Ishikawa (cell line): ENCODE data around the gene RAPGEF6.

Experiments used
- CEBPB ChIP-seq: IDR thresholded peaks from 2 replicates; pipeline ENCODE4 v1.6.1; 2012
- CREB1 ChIP-seq: IDR thresholded peaks from 2 replicates; pipeline ENCODE4 v1.6.1; 2012; ENCODE audit warnings: low read depth
- EGR1 ChIP-seq: IDR thresholded peaks from 2 replicates; pipeline ENCODE4 v1.6.1; 2012
- EP300 ChIP-seq: IDR thresholded peaks from 2 replicates; pipeline ENCODE4 v1.6.1; 2012; ENCODE audit warnings: borderline replicate concordance
- FOXM1 ChIP-seq: IDR thresholded peaks from 2 replicates; pipeline ENCODE4 v1.6.1; 2012; ENCODE audit warnings: low read depth, borderline replicate concordance
- MAX ChIP-seq: IDR thresholded peaks from 2 replicates; pipeline ENCODE4 v1.6.1; 2012
- NFIC ChIP-seq: IDR thresholded peaks from 2 replicates; pipeline ENCODE4 v1.6.1; 2012
- RAD21 ChIP-seq: IDR thresholded peaks from 2 replicates; pipeline ENCODE4 v1.6.1; 2012; ENCODE audit warnings: low read depth
- TAF1 ChIP-seq: IDR thresholded peaks from 2 replicates; pipeline ENCODE4 v1.6.1; 2012; ENCODE audit warnings: low read depth, mild to moderate bottlenecking
- TCF12 ChIP-seq: IDR thresholded peaks from 2 replicates; pipeline ENCODE4 v1.6.1; 2012; ENCODE audit warnings: low read depth
- TEAD4 ChIP-seq: IDR thresholded peaks from 2 replicates; pipeline ENCODE4 v1.6.1; 2012
- YY1 ChIP-seq: IDR thresholded peaks from 2 replicates; pipeline ENCODE4 v1.6.1; 2012; ENCODE audit warnings: low read depth
- ZBTB7A ChIP-seq: IDR thresholded peaks from 2 replicates; pipeline ENCODE4 v1.6.1; 2012; ENCODE audit warnings: low read depth
- TF ChIP-seq, protein P1 (sequence below): IDR thresholded peaks from 2 replicates; pipeline ENCODE4 v1.6.1; 2012; ENCODE audit warnings: low read depth, mild to moderate bottlenecking
- TF ChIP-seq, protein P2 (sequence below): IDR thresholded peaks from 2 replicates; pipeline ENCODE4 v1.6.1; 2012

The RAPGEF6 gene

GRCh38 chr5:131640043-131640856 is 5.2 kb upstream of the RAPGEF6 start:
- TF ChIP-seq, protein P1, sequence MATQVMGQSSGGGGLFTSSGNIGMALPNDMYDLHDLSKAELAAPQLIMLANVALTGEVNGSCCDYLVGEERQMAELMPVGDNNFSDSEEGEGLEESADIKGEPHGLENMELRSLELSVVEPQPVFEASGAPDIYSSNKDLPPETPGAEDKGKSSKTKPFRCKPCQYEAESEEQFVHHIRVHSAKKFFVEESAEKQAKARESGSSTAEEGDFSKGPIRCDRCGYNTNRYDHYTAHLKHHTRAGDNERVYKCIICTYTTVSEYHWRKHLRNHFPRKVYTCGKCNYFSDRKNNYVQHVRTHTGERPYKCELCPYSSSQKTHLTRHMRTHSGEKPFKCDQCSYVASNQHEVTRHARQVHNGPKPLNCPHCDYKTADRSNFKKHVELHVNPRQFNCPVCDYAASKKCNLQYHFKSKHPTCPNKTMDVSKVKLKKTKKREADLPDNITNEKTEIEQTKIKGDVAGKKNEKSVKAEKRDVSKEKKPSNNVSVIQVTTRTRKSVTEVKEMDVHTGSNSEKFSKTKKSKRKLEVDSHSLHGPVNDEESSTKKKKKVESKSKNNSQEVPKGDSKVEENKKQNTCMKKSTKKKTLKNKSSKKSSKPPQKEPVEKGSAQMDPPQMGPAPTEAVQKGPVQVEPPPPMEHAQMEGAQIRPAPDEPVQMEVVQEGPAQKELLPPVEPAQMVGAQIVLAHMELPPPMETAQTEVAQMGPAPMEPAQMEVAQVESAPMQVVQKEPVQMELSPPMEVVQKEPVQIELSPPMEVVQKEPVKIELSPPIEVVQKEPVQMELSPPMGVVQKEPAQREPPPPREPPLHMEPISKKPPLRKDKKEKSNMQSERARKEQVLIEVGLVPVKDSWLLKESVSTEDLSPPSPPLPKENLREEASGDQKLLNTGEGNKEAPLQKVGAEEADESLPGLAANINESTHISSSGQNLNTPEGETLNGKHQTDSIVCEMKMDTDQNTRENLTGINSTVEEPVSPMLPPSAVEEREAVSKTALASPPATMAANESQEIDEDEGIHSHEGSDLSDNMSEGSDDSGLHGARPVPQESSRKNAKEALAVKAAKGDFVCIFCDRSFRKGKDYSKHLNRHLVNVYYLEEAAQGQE, result no peak
- TF ChIP-seq, protein P2, sequence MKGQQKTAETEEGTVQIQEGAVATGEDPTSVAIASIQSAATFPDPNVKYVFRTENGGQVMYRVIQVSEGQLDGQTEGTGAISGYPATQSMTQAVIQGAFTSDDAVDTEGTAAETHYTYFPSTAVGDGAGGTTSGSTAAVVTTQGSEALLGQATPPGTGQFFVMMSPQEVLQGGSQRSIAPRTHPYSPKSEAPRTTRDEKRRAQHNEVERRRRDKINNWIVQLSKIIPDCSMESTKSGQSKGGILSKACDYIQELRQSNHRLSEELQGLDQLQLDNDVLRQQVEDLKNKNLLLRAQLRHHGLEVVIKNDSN, result no peak
- no peak for TF ChIP-seq YY1
- no peak for TF ChIP-seq ZBTB7A
- TF ChIP-seq NFIC, result no peak
- TF ChIP-seq EGR1, result no peak
- no peak for TF ChIP-seq EP300
- no peak for TF ChIP-seq TCF12
- TF ChIP-seq CEBPB, result no peak
- TF ChIP-seq FOXM1, result no peak
- no peak for TF ChIP-seq CREB1
- no peak for TF ChIP-seq MAX
- no peak for TF ChIP-seq RAD21
- no peak for TF ChIP-seq TAF1
- no peak for TF ChIP-seq TEAD4

- no peak for TF ChIP-seq CEBPB
- no peak for TF ChIP-seq RAD21
- no peak for TF ChIP-seq TAF1
- TF ChIP-seq, protein P1, result no peak
- no peak for TF ChIP-seq EP300
- no peak for TF ChIP-seq TCF12
- no peak for TF ChIP-seq NFIC
- no peak for TF ChIP-seq ZBTB7A
- no peak for TF ChIP-seq YY1
- TF ChIP-seq, protein P2, result no peak
- no peak for TF ChIP-seq FOXM1
- no peak for TF ChIP-seq CREB1
- no peak for TF ChIP-seq TEAD4
Measured at GRCh38 chr5:131639148-131639547, 4.1 kb upstream of the RAPGEF6 start.

GRCh38 chr5:131637694-131638093 is 2.7 kb upstream of the RAPGEF6 start:
- TF ChIP-seq ZBTB7A, result no peak

- TF ChIP-seq, protein P1, result no peak
- TF ChIP-seq CREB1, result no peak
- no peak for TF ChIP-seq NFIC
- no peak for TF ChIP-seq EGR1
- no peak for TF ChIP-seq EP300
- TF ChIP-seq MAX, result no peak
- TF ChIP-seq TEAD4, result no peak
- TF ChIP-seq YY1, result no peak
- TF ChIP-seq RAD21, result no peak
- TF ChIP-seq ZBTB7A, result no peak
- TF ChIP-seq CEBPB, result no peak
- no peak for TF ChIP-seq TCF12
- TF ChIP-seq TAF1, result no peak; the same call in none of the 2 replicates
- TF ChIP-seq FOXM1, result no peak
- TF ChIP-seq, protein P2, result no peak
Measured at GRCh38 chr5:131635684-131636572, 899 bp upstream of the RAPGEF6 start.
